Breast epithelium (tissue), 3 donors: ENCODE measurements around the gene MAP3K2.

Source experiments
- CTCF ChIP-seq, 3 donors: fragments of 450-650 bp; IDR thresholded peaks; one replicate each; pipeline ENCODE4 v1.5.1; 2016 to 2017; ENCODE audit warnings: antibody characterized with exemption in 3 of 3, mild to moderate bottlenecking in 3 of 3, moderate library complexity in 3 of 3
- POLR2AphosphoS5 ChIP-seq, 3 donors: sonication (generic); formaldehyde crosslinking; IDR thresholded peaks; one replicate each; pipeline ENCODE4 v1.6.1; 2017; ENCODE audit warnings: antibody characterized with exemption in 3 of 3

DNA sequence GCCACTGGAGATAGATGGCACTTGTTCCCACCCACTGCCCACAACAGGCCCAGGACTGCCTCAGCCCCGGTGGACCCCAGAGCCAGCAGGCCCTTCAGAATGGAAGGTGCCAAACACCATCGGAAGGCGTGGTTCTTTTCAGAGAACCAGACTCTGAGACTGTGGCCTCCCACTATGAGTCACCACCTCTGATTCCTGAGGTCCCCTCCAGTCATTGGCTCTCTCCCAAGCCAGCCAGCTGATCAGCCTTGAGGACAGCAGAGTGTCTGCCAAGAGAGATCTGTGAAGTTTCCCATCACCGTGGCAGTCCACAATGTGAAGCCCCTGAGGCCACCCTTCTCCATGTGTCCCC, 10.4 kb upstream of the MAP3K2 start:
- TF ChIP-seq CTCF (IDR thresholded peaks at IDR 0.05) (no peak), POLR2AphosphoS5 (IDR thresholded peaks at IDR 0.05) (no peak)
